Calu3 (cell line): Measurements from ENCODE around the gene APRT. TPM values are rescaled to one million over a fixed set of nuclear protein-coding genes. Genes with fewer than 3 reads are reported as not detected.
A peak's percentile ranks its signal among the peaks of the same experiment; 100 is the strongest.

ENCODE experiments used
- Bru-seq: library from RNA; stranded (reverse); fragments of 400-500 nt; gene quantifications from one replicate; lab custom pipeline; 2021; lab: Mats Ljungman, UMichigan
- BruChase-seq, 2 experiments: library from RNA; stranded (reverse); fragments of 400-500 nt; gene quantifications; one replicate each; lab custom pipeline; 2021; lab: Mats Ljungman, UMichigan
- BruUV-seq: library from RNA; stranded (reverse); fragments of 400-500 nt; replicated peaks from 2 replicates; lab custom pipeline; 2021; lab: Mats Ljungman, UMichigan
- CTCF ChIA-PET: fragments of 300-600 bp; sonication (Branson Sonifier 250); formaldehyde crosslinking; loops from one replicate; lab custom pipeline; 2022; ENCODE audit warnings: antibody characterized with exemption; lab: Charles Lee
- DNase-seq: peaks from one replicate; pipeline ENCODE4 v3.0.0; 2022
- H3K27ac Mint-ChIP-seq: one replicate; pipeline ENCODE4 v1.8.0; 2022; ENCODE audit warnings: mixed read lengths; ENCODE audit not compliant: unreplicated experiment
- H3K27me3 Mint-ChIP-seq: one replicate; pipeline ENCODE4 v1.8.0; 2022; ENCODE audit warnings: mixed read lengths; ENCODE audit not compliant: unreplicated experiment
- H3K36me3 Mint-ChIP-seq: one replicate; pipeline ENCODE4 v1.8.0; 2022; ENCODE audit warnings: mild to moderate bottlenecking, moderate library complexity, mixed read lengths; ENCODE audit not compliant: insufficient read depth, unreplicated experiment
- H3K4me1 Mint-ChIP-seq: one replicate; pipeline ENCODE4 v1.8.0; 2022; ENCODE audit warnings: mild to moderate bottlenecking, low read depth, mixed read lengths; ENCODE audit not compliant: unreplicated experiment
- H3K4me3 Mint-ChIP-seq: one replicate; pipeline ENCODE4 v1.8.0; 2022; ENCODE audit warnings: mild to moderate bottlenecking, low read depth, moderate library complexity, mixed read lengths; ENCODE audit not compliant: unreplicated experiment
- H3K9me3 Mint-ChIP-seq: one replicate; pipeline ENCODE4 v1.8.0; 2022; ENCODE audit warnings: low read depth, mixed read lengths; ENCODE audit not compliant: unreplicated experiment
- CTCF ChIP-seq: fragments of 200-600 bp; IDR thresholded peaks from one replicate; pipeline ENCODE4 v1.8.0; 2022; ENCODE audit warnings: antibody characterized with exemption; ENCODE audit not compliant: unreplicated experiment
- intact Hi-C: fragments of 100-400 bp; cut with micrococcal nuclease; formaldehyde crosslinking; loops from one replicate; pipeline ENCODE4 v1.10.0; 2022; ENCODE audit not compliant: unreplicated experiment
- long read RNA-seq: library from polyadenylated mRNA; stranded (forward); transcript quantifications from one replicate; pipeline ENCODE4 v2.0.0, GENCODE V29; 2022
- total RNA-seq: library from RNA; stranded (reverse); gene quantifications from 2 replicates; pipeline ENCODE4 v1.2.3, GENCODE V29; 2022

APRT gene, protein sequence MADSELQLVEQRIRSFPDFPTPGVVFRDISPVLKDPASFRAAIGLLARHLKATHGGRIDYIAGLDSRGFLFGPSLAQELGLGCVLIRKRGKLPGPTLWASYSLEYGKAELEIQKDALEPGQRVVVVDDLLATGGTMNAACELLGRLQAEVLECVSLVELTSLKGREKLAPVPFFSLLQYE
- total RNA-seq (203 and 207 TPM in 2 replicates), Bru-seq, nascent RNA (percentile 72 among the genes with signal in this experiment), BruChase-seq, experiment 1, labeled RNA remaining after a 6-hour chase (percentile 88 among the genes with signal in this experiment), BruChase-seq, experiment 2, labeled RNA remaining after a 2-hour chase (percentile 81 among the genes with signal in this experiment)
- long read RNA-seq, transcript APRT-202 (5 exons, 664 nt) = minor isoform, 79 of 520 reads
- long read RNA-seq, transcript APRT-201 (5 exons, 947 nt) = major isoform, 373 of 520 reads
- long read RNA-seq, partial matches to known transcripts = 21 of 520 reads
- long read RNA-seq, other reads (novel, unspliced or antisense) = 42 of 520 reads

- Mint-ChIP-seq H3K36me3 (peaks cover 68% of the 10 kb centered on the region), H3K9me3 (no peaks in the 10 kb centered on the region), H3K4me1 (peaks cover 12% of the 10 kb centered on the region), H3K27me3 (no peaks in the 10 kb centered on the region), H3K4me3 (peak within 1 kb of the TSS; percentile 97), H3K27ac (peak within 1 kb of the TSS; percentile 97)
- BruUV-seq = TSS peak; percentile 14
- intact Hi-C loops = loop anchor here (2.0 kb wide), 1 partner anchor 359 kb away; the partner anchor contains the start of gene CDH15
- CTCF ChIA-PET = interaction anchor here (0.6 to 3.3 kb wide), 10 partner anchors 19 to 355 kb away, joined by 3 to 16 read pairs (median 4); no protein-coding TSS in a partner anchor
- no peak for TF ChIP-seq CTCF
- DNase-seq = peak; percentile 99
Observed at GRCh38 chr16:88811769-88812512, at the start of gene APRT. Gene APRT (minus strand): TSS chr16:88811928. CDS start chr16:88811899, 29 bp downstream.

GRCh38 chr16:88861359-88861758 is 49.6 kb upstream of the APRT start:
- no peak for TF ChIP-seq CTCF
- CTCF ChIA-PET = no interaction called here
- DNase-seq = no peak
- intact Hi-C loops = no loop called here
- Mint-ChIP-seq H3K9me3 (no peaks in the 10 kb centered on the region), H3K4me1 (peaks cover 8% of the 10 kb centered on the region), H3K27me3 (peaks cover 9% of the 10 kb centered on the region), H3K36me3 (peaks cover 25% of the 10 kb centered on the region), H3K4me3 (no peak overlapping the region), H3K27ac (no peak overlapping the region)
- no TSS peak for BruUV-seq

GRCh38 chr16:88859381-88860091 is 47.8 kb upstream of the APRT start:
- CTCF ChIA-PET = no interaction called here
- Mint-ChIP-seq H3K4me1 (peaks cover 17% of the 10 kb centered on the region), H3K4me3 (no peak overlapping the region), H3K27ac (no peak overlapping the region), H3K36me3 (peaks cover 32% of the 10 kb centered on the region), H3K27me3 (no peaks in the 10 kb centered on the region), H3K9me3 (no peaks in the 10 kb centered on the region)
- DNase-seq = no peak
- BruUV-seq = no TSS peak
- intact Hi-C loops = no loop called here
- no peak for TF ChIP-seq CTCF
